ENCODE data around the gene FBXL7. TPM values are rescaled to one million over a fixed set of nuclear protein-coding genes. Genes with fewer than 3 reads are reported as not detected.

The FBXL7 gene
- total and polyA plus RNA-seq, 2 experiments from 2014 or later: 4.5 to 15.2 TPM

GRCh38 chr5:15601853-15602252 is 101.9 kb downstream of the FBXL7 start:
- Mint-ChIP-seq H3K27me3 (ENCODE audit: insufficient read depth, low read depth, poor library complexity) (peaks cover 2% of the 10 kb centered on the region), H3K9me3 (no peaks in the 10 kb centered on the region), H3K4me3 (no peak overlapping the region), H3K36me3 (ENCODE audit: low read depth) (peaks cover 5% of the 10 kb centered on the region; the same call in 2 of the 3 replicates), H3K27ac (no peak overlapping the region), H3K4me1 (peaks cover 20% of the 10 kb centered on the region)
- H3K4me3 ChIP-seq: no peak overlapping the region
- H3K27ac ChIP-seq (ENCODE audit: low read depth): no peak overlapping the region
- no peak overlapping the region for H2AFZ ChIP-seq
- ATAC-seq (no peak), DNase-seq (ENCODE audit: low spot score) (no peak)
- no peak overlapping the region for H3K4me2 ChIP-seq
- no peaks in the 10 kb centered on the region for H4K20me1 ChIP-seq (replicated peaks; ENCODE audit: insufficient read depth)
- H3K4me1 ChIP-seq (ENCODE audit: insufficient read depth): peaks cover 31% of the 10 kb centered on the region
- peaks cover 39% of the 10 kb centered on the region for H3K79me2 ChIP-seq (replicated peaks; ENCODE audit: insufficient read depth)
- H3F3A ChIP-seq (replicated peaks; ENCODE audit: low read depth): no peaks in the 10 kb centered on the region
- TF ChIP-seq ZNF331 (CRISPR knock-in tag; IDR thresholded peaks at IDR 0.05; ENCODE audit: low read depth): no peak
- no peak for TF ChIP-seq POLR2AphosphoS5 (IDR thresholded peaks at IDR 0.05; ENCODE audit: low read depth)
- no peak for TF ChIP-seq EZH2phosphoT487 (IDR thresholded peaks at IDR 0.05; ENCODE audit: unreplicated experiment)
- no peak for TF ChIP-seq NANOG (IDR thresholded peaks at IDR 0.05; ENCODE audit: borderline replicate concordance)
- no peak for TF ChIP-seq CTCF (conservative IDR thresholded peaks at IDR 0.05; ENCODE audit: low read depth in 2 of 2)
- TF ChIP-seq EZH2 (IDR thresholded peaks at IDR 0.05; ENCODE audit: low read depth, unreplicated experiment): no peak
- TF ChIP-seq JUNB (IDR thresholded peaks at IDR 0.05; ENCODE audit: unreplicated experiment): no peak
- TF ChIP-seq, protein P1, sequence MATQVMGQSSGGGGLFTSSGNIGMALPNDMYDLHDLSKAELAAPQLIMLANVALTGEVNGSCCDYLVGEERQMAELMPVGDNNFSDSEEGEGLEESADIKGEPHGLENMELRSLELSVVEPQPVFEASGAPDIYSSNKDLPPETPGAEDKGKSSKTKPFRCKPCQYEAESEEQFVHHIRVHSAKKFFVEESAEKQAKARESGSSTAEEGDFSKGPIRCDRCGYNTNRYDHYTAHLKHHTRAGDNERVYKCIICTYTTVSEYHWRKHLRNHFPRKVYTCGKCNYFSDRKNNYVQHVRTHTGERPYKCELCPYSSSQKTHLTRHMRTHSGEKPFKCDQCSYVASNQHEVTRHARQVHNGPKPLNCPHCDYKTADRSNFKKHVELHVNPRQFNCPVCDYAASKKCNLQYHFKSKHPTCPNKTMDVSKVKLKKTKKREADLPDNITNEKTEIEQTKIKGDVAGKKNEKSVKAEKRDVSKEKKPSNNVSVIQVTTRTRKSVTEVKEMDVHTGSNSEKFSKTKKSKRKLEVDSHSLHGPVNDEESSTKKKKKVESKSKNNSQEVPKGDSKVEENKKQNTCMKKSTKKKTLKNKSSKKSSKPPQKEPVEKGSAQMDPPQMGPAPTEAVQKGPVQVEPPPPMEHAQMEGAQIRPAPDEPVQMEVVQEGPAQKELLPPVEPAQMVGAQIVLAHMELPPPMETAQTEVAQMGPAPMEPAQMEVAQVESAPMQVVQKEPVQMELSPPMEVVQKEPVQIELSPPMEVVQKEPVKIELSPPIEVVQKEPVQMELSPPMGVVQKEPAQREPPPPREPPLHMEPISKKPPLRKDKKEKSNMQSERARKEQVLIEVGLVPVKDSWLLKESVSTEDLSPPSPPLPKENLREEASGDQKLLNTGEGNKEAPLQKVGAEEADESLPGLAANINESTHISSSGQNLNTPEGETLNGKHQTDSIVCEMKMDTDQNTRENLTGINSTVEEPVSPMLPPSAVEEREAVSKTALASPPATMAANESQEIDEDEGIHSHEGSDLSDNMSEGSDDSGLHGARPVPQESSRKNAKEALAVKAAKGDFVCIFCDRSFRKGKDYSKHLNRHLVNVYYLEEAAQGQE (IDR thresholded peaks at IDR 0.05; ENCODE audit: unreplicated experiment): no peak
- TF ChIP-seq STAT1 (IDR thresholded peaks at IDR 0.05; ENCODE audit: unreplicated experiment): no peak
- TF ChIP-seq CREB1 (CRISPR knock-in tag; IDR thresholded peaks at IDR 0.05; ENCODE audit: low read depth): no peak
- peaks cover 4% of the 10 kb centered on the region; the same call in 1 of the 2 replicates for H3K36me3 ChIP-seq (ENCODE audit: insufficient read depth)
- H3K27me3 ChIP-seq (ENCODE audit: insufficient read depth): no peaks in the 10 kb centered on the region
- 0 out of 2 replicates have a peak, but pooled peaks cover 3% of the 10 kb centered on the region for H3K9me2 ChIP-seq (ENCODE audit: insufficient read depth)

DNA sequence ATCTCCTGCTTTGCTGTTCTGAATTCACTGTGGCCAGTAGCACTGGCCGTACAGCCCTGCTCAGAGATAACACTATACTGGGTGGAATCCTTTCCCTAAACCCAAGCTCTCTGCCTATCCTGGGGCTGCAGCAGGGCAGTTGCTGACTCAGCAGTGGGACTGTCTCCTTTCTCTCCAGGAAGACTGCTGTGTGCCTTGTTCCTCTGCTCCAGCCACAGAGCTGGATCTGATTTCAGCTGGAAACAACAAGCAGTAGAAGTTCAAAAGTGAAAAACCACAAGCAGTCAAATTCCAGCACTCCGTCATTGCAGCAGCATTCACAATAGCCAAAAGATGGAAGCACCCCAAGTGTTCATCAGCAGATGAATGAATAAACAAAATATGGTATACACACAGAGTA is 105.0 kb downstream of the FBXL7 start:
- Mint-ChIP-seq H3K9me3 (no peaks in the 10 kb centered on the region), H3K4me1 (peaks cover 23% of the 10 kb centered on the region), H3K4me3 (no peak overlapping the region), H3K27ac (no peak overlapping the region), H3K36me3 (ENCODE audit: low read depth) (peaks cover 5% of the 10 kb centered on the region; the same call in 2 of the 3 replicates), H3K27me3 (ENCODE audit: insufficient read depth, low read depth, poor library complexity) (peaks cover 2% of the 10 kb centered on the region)
- H4K20me1 ChIP-seq (replicated peaks; ENCODE audit: insufficient read depth): no peaks in the 10 kb centered on the region
- ATAC-seq (no peak), DNase-seq (ENCODE audit: low spot score) (no peak)
- no peaks in the 10 kb centered on the region for H3F3A ChIP-seq (replicated peaks; ENCODE audit: low read depth)
- H2AFZ ChIP-seq: no peak overlapping the region
- H3K4me2 ChIP-seq: no peak overlapping the region
- no peaks in the 10 kb centered on the region for H3K9me2 ChIP-seq (ENCODE audit: insufficient read depth)
- peaks cover 43% of the 10 kb centered on the region for H3K79me2 ChIP-seq (replicated peaks; ENCODE audit: insufficient read depth)
- no peaks in the 10 kb centered on the region for H3K27me3 ChIP-seq (ENCODE audit: insufficient read depth)
- H3K4me1 ChIP-seq (ENCODE audit: insufficient read depth): peaks cover 18% of the 10 kb centered on the region
- H3K4me3 ChIP-seq: no peak overlapping the region
- no peak overlapping the region for H3K27ac ChIP-seq (ENCODE audit: low read depth)
- H3K36me3 ChIP-seq (ENCODE audit: insufficient read depth): peaks cover 4% of the 10 kb centered on the region; the same call in 1 of the 2 replicates
- TF ChIP-seq POLR2AphosphoS5 (IDR thresholded peaks at IDR 0.05; ENCODE audit: low read depth): no peak
- no peak for TF ChIP-seq STAT1 (IDR thresholded peaks at IDR 0.05; ENCODE audit: unreplicated experiment)
- TF ChIP-seq NANOG (IDR thresholded peaks at IDR 0.05; ENCODE audit: borderline replicate concordance): no peak
- TF ChIP-seq, protein P1 (IDR thresholded peaks at IDR 0.05; ENCODE audit: unreplicated experiment): no peak
- no peak for TF ChIP-seq JUNB (IDR thresholded peaks at IDR 0.05; ENCODE audit: unreplicated experiment)
